ENCODE results near the gene LY6G6C. TPM values are rescaled to one million over a fixed set of nuclear protein-coding genes. Genes with fewer than 3 reads are reported as not detected.

Gene LY6G6C
- total and polyA plus RNA-seq, 2 of the 13 experiments (the other 11 are each of a cell fraction or from before 2014, with no cell fraction given): 0.15 TPM; not detected in 1

DNA sequence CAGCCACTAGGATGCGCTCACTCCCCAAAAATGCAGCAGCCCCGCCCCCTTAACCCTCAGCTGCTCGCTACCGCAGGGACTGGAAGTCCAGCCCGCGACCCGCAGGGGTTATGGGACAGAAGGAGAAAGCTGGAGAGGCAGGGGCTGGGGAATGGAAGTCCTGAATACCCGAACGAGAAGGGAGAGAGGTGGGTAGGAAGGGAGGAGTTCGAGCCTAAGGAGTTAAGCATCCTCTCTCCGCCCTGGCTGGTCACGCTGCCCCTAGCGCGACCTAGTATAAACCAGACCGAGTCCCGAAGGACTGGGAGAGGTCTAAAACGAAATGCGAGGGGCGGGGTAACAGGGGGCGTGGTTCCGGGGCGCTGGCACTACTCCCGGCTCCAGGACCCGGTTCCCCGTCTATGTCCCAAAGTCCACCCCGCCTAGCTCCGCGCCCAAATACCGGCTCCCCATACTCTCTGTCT is 8.0 kb upstream of the LY6G6C start (continued):
- TF ChIP-seq ZNF567 (CRISPR knock-in tag; IDR thresholded peaks at IDR 0.05; ENCODE audit: borderline replicate concordance): no peak; the same call in 1 of the 2 replicates
- TF ChIP-seq ZNF263 (CRISPR knock-in tag; IDR thresholded peaks at IDR 0.05): peak; percentile 42; the same call in 1 of the 2 replicates
- TF ChIP-seq ZBTB38 (CRISPR knock-in tag; IDR thresholded peaks at IDR 0.05): no peak
- TF ChIP-seq ZNF562 (CRISPR knock-in tag; IDR thresholded peaks at IDR 0.05; ENCODE audit: borderline replicate concordance): no peak
- no peak; the same call in 1 of the 2 replicates for TF ChIP-seq ZFP36L2 (CRISPR knock-in tag; IDR thresholded peaks at IDR 0.05)
- peak; percentile 90; the same call in 1 of the 2 replicates for TF ChIP-seq AKAP8 (CRISPR knock-in tag; IDR thresholded peaks at IDR 0.05)
- TF ChIP-seq ZC3H4 (CRISPR knock-in tag; IDR thresholded peaks at IDR 0.05; ENCODE audit: borderline replicate concordance): no peak; the same call in 1 of the 2 replicates
- TF ChIP-seq, protein P1, sequence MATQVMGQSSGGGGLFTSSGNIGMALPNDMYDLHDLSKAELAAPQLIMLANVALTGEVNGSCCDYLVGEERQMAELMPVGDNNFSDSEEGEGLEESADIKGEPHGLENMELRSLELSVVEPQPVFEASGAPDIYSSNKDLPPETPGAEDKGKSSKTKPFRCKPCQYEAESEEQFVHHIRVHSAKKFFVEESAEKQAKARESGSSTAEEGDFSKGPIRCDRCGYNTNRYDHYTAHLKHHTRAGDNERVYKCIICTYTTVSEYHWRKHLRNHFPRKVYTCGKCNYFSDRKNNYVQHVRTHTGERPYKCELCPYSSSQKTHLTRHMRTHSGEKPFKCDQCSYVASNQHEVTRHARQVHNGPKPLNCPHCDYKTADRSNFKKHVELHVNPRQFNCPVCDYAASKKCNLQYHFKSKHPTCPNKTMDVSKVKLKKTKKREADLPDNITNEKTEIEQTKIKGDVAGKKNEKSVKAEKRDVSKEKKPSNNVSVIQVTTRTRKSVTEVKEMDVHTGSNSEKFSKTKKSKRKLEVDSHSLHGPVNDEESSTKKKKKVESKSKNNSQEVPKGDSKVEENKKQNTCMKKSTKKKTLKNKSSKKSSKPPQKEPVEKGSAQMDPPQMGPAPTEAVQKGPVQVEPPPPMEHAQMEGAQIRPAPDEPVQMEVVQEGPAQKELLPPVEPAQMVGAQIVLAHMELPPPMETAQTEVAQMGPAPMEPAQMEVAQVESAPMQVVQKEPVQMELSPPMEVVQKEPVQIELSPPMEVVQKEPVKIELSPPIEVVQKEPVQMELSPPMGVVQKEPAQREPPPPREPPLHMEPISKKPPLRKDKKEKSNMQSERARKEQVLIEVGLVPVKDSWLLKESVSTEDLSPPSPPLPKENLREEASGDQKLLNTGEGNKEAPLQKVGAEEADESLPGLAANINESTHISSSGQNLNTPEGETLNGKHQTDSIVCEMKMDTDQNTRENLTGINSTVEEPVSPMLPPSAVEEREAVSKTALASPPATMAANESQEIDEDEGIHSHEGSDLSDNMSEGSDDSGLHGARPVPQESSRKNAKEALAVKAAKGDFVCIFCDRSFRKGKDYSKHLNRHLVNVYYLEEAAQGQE (IDR thresholded peaks at IDR 0.05; ENCODE audit: borderline replicate concordance in 1 of 2, low read depth in 1 of 2, low read length in 2 of 2): no peak
- TF ChIP-seq, protein P2, sequence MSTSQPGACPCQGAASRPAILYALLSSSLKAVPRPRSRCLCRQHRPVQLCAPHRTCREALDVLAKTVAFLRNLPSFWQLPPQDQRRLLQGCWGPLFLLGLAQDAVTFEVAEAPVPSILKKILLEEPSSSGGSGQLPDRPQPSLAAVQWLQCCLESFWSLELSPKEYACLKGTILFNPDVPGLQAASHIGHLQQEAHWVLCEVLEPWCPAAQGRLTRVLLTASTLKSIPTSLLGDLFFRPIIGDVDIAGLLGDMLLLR (CRISPR knock-in tag; IDR thresholded peaks at IDR 0.05): 0 out of 2 replicates have a peak, but pooled peaks have one; percentile 17
- TF ChIP-seq, protein P3, sequence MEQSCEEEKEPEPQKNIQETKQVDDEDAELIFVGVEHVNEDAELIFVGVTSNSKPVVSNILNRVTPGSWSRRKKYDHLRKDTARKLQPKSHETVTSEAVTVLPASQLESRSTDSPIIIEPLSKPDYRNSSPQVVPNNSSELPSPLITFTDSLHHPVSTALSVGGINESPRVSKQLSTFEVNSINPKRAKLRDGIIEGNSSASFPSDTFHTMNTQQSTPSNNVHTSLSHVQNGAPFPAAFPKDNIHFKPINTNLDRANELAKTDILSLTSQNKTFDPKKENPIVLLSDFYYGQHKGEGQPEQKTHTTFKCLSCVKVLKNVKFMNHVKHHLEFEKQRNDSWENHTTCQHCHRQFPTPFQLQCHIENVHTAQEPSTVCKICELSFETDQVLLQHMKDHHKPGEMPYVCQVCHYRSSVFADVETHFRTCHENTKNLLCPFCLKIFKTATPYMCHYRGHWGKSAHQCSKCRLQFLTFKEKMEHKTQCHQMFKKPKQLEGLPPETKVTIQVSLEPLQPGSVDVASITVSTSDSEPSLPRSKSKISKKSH (CRISPR knock-in tag; IDR thresholded peaks at IDR 0.05; ENCODE audit: borderline replicate concordance): 0 out of 2 replicates have a peak, but pooled peaks have one; percentile 8
- TF ChIP-seq POGK (CRISPR knock-in tag; conservative IDR thresholded peaks at IDR 0.05): no peak; the same call in 1 of the 2 replicates
- no peak for TF ChIP-seq ZNF512B (CRISPR knock-in tag; IDR thresholded peaks at IDR 0.05; ENCODE audit: borderline replicate concordance)
- no peak; the same call in 1 of the 2 replicates for TF ChIP-seq THAP8 (CRISPR knock-in tag; IDR thresholded peaks at IDR 0.05; ENCODE audit: borderline replicate concordance)
- no peak for TF ChIP-seq RFX1 (IDR thresholded peaks at IDR 0.05)

Measured in HepG2 (cell line).